Measurements from ENCODE around the gene GPC5. TPM values are rescaled to one million over a fixed set of nuclear protein-coding genes. Genes with fewer than 3 reads are reported as not detected.

GPC5 gene
- total RNA-seq, 1 experiment from 2014 or later = 0.26 TPM

- CTCF ChIA-PET = no interaction called here
- H3K9me3 ChIP-seq (ENCODE audit: control insufficient read depth, insufficient read depth, low read depth, low read length) = no peaks in the 10 kb centered on the region
Observed at GRCh38 chr13:92365904-92366303, 967.5 kb downstream of the GPC5 start.

GRCh38 chr13:92377396-92377795 lies 979.0 kb downstream of the GPC5 start:
- no peak for DNase-seq (ENCODE audit: low read depth, low spot score)
- TF ChIP-seq SIN3A (IDR thresholded peaks at IDR 0.05; ENCODE audit: borderline replicate concordance, insufficient read depth, low read depth, low read length) (no peak), POLR2AphosphoS5 (IDR thresholded peaks at IDR 0.05; ENCODE audit: low read depth, low read length) (no peak), TCF7L2 (IDR thresholded peaks at IDR 0.05; ENCODE audit: low read depth, low read length) (no peak), CTCF (IDR thresholded peaks at IDR 0.05) (no peak), REST (IDR thresholded peaks at IDR 0.05; ENCODE audit: insufficient read depth in 1 of 2, low read depth in 2 of 2, low read length in 1 of 2) (no peak)
- Histone ChIP-seq H3K4me3 (ENCODE audit: low read depth in 2 of 2, low read length in 2 of 2) (no peak overlapping the region), H3K27me3 (ENCODE audit: control insufficient read depth, insufficient read depth, low read length) (no peaks in the 10 kb centered on the region), H3K27ac (ENCODE audit: low read length) (no peak overlapping the region), H3K36me3 (ENCODE audit: control insufficient read depth, insufficient read depth, low read length) (no peaks in the 10 kb centered on the region), H3K9me3 (ENCODE audit: control insufficient read depth, insufficient read depth, low read depth, low read length) (no peaks in the 10 kb centered on the region), H3K4me1 (ENCODE audit: control insufficient read depth, insufficient read depth, low read length) (no peaks in the 10 kb centered on the region)
- intact Hi-C loops (cut with micrococcal nuclease; ENCODE audit: unreplicated experiment) (no loop called here), in situ Hi-C loops (cut with HindIII; ENCODE audit: low pct_unique_long_range_greater_than_20kb, low sequenced_read_pairs) (no loop called here)
- ChIA-PET POLR2A (no interaction called here), CTCF (no interaction called here)
- BruUV-seq (replicated peaks) = no TSS peak
- ATAC-seq = no peak

More at GRCh38 chr13:92365904-92366303, 967.5 kb downstream of the GPC5 start:
- POLR2A ChIA-PET = no interaction called here
- no peaks in the 10 kb centered on the region for H3K4me1 ChIP-seq (ENCODE audit: control insufficient read depth, insufficient read depth, low read length)
- no peaks in the 10 kb centered on the region for H3K27me3 ChIP-seq (ENCODE audit: control insufficient read depth, insufficient read depth, low read length)
- no peak overlapping the region for H3K27ac ChIP-seq (ENCODE audit: low read length)
- no TSS peak for BruUV-seq (replicated peaks)
- H3K4me3 ChIP-seq (ENCODE audit: low read depth in 2 of 2, low read length in 2 of 2) = no peak overlapping the region
- intact Hi-C loops (cut with micrococcal nuclease; ENCODE audit: unreplicated experiment) = no loop called here
- H3K36me3 ChIP-seq (ENCODE audit: control insufficient read depth, insufficient read depth, low read length) = no peaks in the 10 kb centered on the region
- DNase-seq (ENCODE audit: low read depth, low spot score) (no peak), ATAC-seq (no peak)
- in situ Hi-C loops (cut with HindIII; ENCODE audit: low pct_unique_long_range_greater_than_20kb, low sequenced_read_pairs) = no loop called here
- TF ChIP-seq REST (IDR thresholded peaks at IDR 0.05; ENCODE audit: insufficient read depth in 1 of 2, low read depth in 2 of 2, low read length in 1 of 2) (no peak), POLR2AphosphoS5 (IDR thresholded peaks at IDR 0.05; ENCODE audit: low read depth, low read length) (no peak), TCF7L2 (IDR thresholded peaks at IDR 0.05; ENCODE audit: low read depth, low read length) (no peak), CTCF (IDR thresholded peaks at IDR 0.05) (no peak), SIN3A (IDR thresholded peaks at IDR 0.05; ENCODE audit: borderline replicate concordance, insufficient read depth, low read depth, low read length) (no peak)
